CD14-positive monocyte (primary cell): ENCODE data around the gene UBIAD1. TPM values are rescaled to one million over a fixed set of nuclear protein-coding genes. Genes with fewer than 3 reads are reported as not detected.

Experiments
- DNase-seq, 3 donors: peaks; one replicate each; pipeline ENCODE4 v3.0.0-alpha.2; 2011 to 2022
- H2AFZ ChIP-seq: 2 replicates; pipeline ENCODE4 v1.6.0; 2012; ENCODE audit warnings: mild to moderate bottlenecking, low read depth, low read length, inconsistent platforms; ENCODE audit not compliant: insufficient read depth, poor library complexity, severe bottlenecking
- H3K27ac ChIP-seq, 2 donors: 1 replicate in 1 of 2; 2 replicates in 1 of 2; pipeline ENCODE4 v1.5.1; 2012 to 2013; ENCODE audit warnings: low read length in 2 of 2, control low read depth in 1 of 2, inconsistent platforms in 1 of 2, low read depth in 1 of 2, mild to moderate bottlenecking in 1 of 2
- H3K27me3 ChIP-seq, 2 donors: one replicate each; pipeline versions ENCODE4 v1.6.0 to v1.6.1; 2011 to 2013; ENCODE audit warnings: low read length in 2 of 2; ENCODE audit not compliant: control insufficient read depth in 2 of 2, insufficient read depth in 2 of 2
- H3K36me3 ChIP-seq, 2 donors: replicated peaks in 1 of 2; 1 replicate in 1 of 2; 2 replicates in 1 of 2; pipeline versions ENCODE4 v1.5.1 to v1.6.1; 2012 to 2013; ENCODE audit warnings: low read length in 2 of 2, control low read depth in 1 of 2, inconsistent platforms in 1 of 2, mild to moderate bottlenecking in 1 of 2; ENCODE audit not compliant: insufficient read depth in 2 of 2, control insufficient read depth in 1 of 2
- H3K4me1 ChIP-seq, 2 donors: 1 replicate in 1 of 2; 2 replicates in 1 of 2; pipeline versions ENCODE4 v1.5.1 to v1.6.1; 2012 to 2013; ENCODE audit warnings: low read length in 2 of 2, control low read depth in 1 of 2, inconsistent platforms in 1 of 2, mild to moderate bottlenecking in 1 of 2, moderate library complexity in 1 of 2; ENCODE audit not compliant: insufficient read depth in 2 of 2, control insufficient read depth in 1 of 2
- H3K4me2 ChIP-seq: replicated peaks from 2 replicates; pipeline ENCODE3; 2012; ENCODE audit warnings: low read length, moderate library complexity, mild to moderate bottlenecking; ENCODE audit not compliant: poor library complexity, severe bottlenecking; ENCODE audit errors: extremely low read depth
- H3K4me3 ChIP-seq, 3 experiments: fragments of 200-600 bp in 1 of 3; sonication (generic) in 1 of 3; replicated peaks in 1 of 3; 1 replicate in 2 of 3; 2 replicates in 1 of 3; pipeline ENCODE4 v1.5.1; 2011 to 2013; ENCODE audit warnings: low read length in 3 of 3, mild to moderate bottlenecking in 3 of 3, control low read depth in 2 of 3, low read depth in 2 of 3, inconsistent platforms in 1 of 3, moderate library complexity in 1 of 3
- H3K79me2 ChIP-seq: 2 replicates; pipeline ENCODE4 v1.6.0; 2012; ENCODE audit warnings: mild to moderate bottlenecking, control low read depth, inconsistent platforms, low read length, moderate library complexity; ENCODE audit not compliant: insufficient read depth
- H3K9ac ChIP-seq: 2 replicates; pipeline ENCODE4 v1.6.0; 2017; ENCODE audit warnings: low read length, mild to moderate bottlenecking; ENCODE audit not compliant: insufficient read depth, poor library complexity, severe bottlenecking
- H3K9me3 ChIP-seq, 2 donors: replicated peaks in 1 of 2; 1 replicate in 1 of 2; 2 replicates in 1 of 2; pipeline versions ENCODE4 v1.5.1 to v1.6.1; 2012 to 2013; ENCODE audit warnings: low read length in 2 of 2, control low read depth in 1 of 2; ENCODE audit not compliant: control insufficient read depth in 1 of 2, insufficient read depth in 1 of 2
- H4K20me1 ChIP-seq: 2 replicates; pipeline ENCODE4 v1.6.0; 2012; ENCODE audit warnings: mild to moderate bottlenecking, low read length, control low read depth, moderate library complexity; ENCODE audit not compliant: insufficient read depth
- H3K27ac Mint-ChIP-seq, 7 donors: one replicate each; pipeline ENCODE4 v1.8.0; 2020; ENCODE audit warnings: mild to moderate bottlenecking in 7 of 7, mixed read lengths in 7 of 7, moderate library complexity in 6 of 7, inconsistent platforms in 2 of 7
- H3K27me3 Mint-ChIP-seq, 3 donors: one replicate each; pipeline ENCODE4 v1.8.0; 2021 to 2022; ENCODE audit warnings: low read depth in 3 of 3, mild to moderate bottlenecking in 3 of 3, mixed read lengths in 3 of 3, moderate library complexity in 3 of 3, inconsistent platforms in 1 of 3
- H3K36me3 Mint-ChIP-seq, 2 donors: one replicate each; pipeline ENCODE4 v1.8.0; 2020; ENCODE audit warnings: mixed read lengths in 2 of 2, inconsistent platforms in 1 of 2, mild to moderate bottlenecking in 1 of 2
- H3K4me1 Mint-ChIP-seq: one replicate; pipeline ENCODE4 v1.8.0; 2020; ENCODE audit warnings: mild to moderate bottlenecking, mixed read lengths
- H3K4me3 Mint-ChIP-seq, 2 donors: one replicate each; pipeline ENCODE4 v1.8.0; 2020; ENCODE audit warnings: mild to moderate bottlenecking in 2 of 2, mixed read lengths in 2 of 2, moderate library complexity in 1 of 2
- H3K9me3 Mint-ChIP-seq, 7 donors: one replicate each; pipeline ENCODE4 v1.8.0; 2020 to 2022; ENCODE audit warnings: mixed read lengths in 7 of 7, mild to moderate bottlenecking in 6 of 7, moderate library complexity in 6 of 7, inconsistent platforms in 2 of 7
- WGBS: methylation state at CpG from one replicate; pipeline ENCODE4 v1.1.5; 2013; ENCODE audit warnings: missing lambda C conversion rate; ENCODE audit not compliant: insufficient coverage; 5-methylcytosine and 5-hydroxymethylcytosine counted together
- intact Hi-C, 2 donors: fragments of 100-400 bp; cut with micrococcal nuclease; formaldehyde crosslinking; loops; one replicate each; pipeline versions ENCODE4 v1.15.0 to v1.15.1; 2023
- polyA plus RNA-seq, 3 donors: library from polyadenylated mRNA; depleted of rRNA in 1 of 3; unstranded in 2 of 3; stranded (reverse) in 1 of 3; fragments of 300-500 nt in 2 of 3; fragments of >200 nt in 1 of 3; fragmentation: Illumina TruSeq in 2 of 3; gene quantifications; 1 replicate in 2 of 3; 2 replicates in 1 of 3; pipeline ENCODE4 v1.2.3, GENCODE V29; 2012 to 2021
- TF ChIP-seq, protein P1 (sequence below): fragments of 200-600 bp; IDR thresholded peaks from one replicate; pipeline ENCODE4 v1.8.0; 2022; ENCODE audit warnings: antibody characterized with exemption, mild to moderate bottlenecking

Gene UBIAD1
- polyA plus RNA-seq, 3 donors, result 4.3 to 10.5 (median 9.8) TPM

DNA sequence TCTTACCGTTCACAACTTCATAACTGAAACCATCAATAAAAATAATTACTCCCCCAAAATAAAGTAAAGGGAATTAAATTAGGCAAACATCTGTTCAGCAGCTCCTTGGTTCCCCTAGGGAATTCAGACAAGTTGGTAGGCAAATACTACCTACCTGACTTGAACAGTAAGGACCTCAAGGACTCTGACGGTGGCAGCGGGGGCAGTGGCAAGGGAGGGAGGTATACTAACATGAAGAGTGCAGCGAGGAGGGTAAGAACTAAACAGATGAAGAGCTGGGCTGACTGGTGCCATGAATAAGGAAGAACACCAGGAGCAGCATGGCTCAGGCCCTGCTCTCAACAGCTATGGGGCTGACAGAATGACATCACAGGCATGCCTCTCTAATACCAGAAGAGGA lies 43.8 kb upstream of the UBIAD1 start:
- TF ChIP-seq, protein P1, sequence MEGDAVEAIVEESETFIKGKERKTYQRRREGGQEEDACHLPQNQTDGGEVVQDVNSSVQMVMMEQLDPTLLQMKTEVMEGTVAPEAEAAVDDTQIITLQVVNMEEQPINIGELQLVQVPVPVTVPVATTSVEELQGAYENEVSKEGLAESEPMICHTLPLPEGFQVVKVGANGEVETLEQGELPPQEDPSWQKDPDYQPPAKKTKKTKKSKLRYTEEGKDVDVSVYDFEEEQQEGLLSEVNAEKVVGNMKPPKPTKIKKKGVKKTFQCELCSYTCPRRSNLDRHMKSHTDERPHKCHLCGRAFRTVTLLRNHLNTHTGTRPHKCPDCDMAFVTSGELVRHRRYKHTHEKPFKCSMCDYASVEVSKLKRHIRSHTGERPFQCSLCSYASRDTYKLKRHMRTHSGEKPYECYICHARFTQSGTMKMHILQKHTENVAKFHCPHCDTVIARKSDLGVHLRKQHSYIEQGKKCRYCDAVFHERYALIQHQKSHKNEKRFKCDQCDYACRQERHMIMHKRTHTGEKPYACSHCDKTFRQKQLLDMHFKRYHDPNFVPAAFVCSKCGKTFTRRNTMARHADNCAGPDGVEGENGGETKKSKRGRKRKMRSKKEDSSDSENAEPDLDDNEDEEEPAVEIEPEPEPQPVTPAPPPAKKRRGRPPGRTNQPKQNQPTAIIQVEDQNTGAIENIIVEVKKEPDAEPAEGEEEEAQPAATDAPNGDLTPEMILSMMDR, result no peak
- intact Hi-C loops, result no loop called here
- Mint-ChIP-seq H3K4me3 (no peak overlapping the region), H3K27ac (peak overlapping the region in 1 of 7 donors; percentile 44), H3K9me3 (no peaks in the 10 kb centered on the region), H3K4me1 (no peaks in the 10 kb centered on the region), H3K27me3 (no peaks in the 10 kb centered on the region), H3K36me3 (peaks cover 79 to 91% of the 10 kb centered on the region in 2 donors)
- no peak overlapping the region for H3K4me2 ChIP-seq
- no peaks in the 10 kb centered on the region for H4K20me1 ChIP-seq
- no peak overlapping the region for H3K4me3 ChIP-seq
- WGBS, result 93% methylated on average over 3 of the region's 4 CpGs
- no peaks in the 10 kb centered on the region for H3K4me1 ChIP-seq
- H3K27ac ChIP-seq, result no peak overlapping the region
- H3K79me2 ChIP-seq, result no peaks in the 10 kb centered on the region
- no peak overlapping the region for H2AFZ ChIP-seq
- no peaks in the 10 kb centered on the region for H3K9me3 ChIP-seq
- H3K27me3 ChIP-seq, result no peaks in the 10 kb centered on the region
- H3K9ac ChIP-seq, result no peak overlapping the region
- no peak for DNase-seq
- H3K36me3 ChIP-seq, result peaks cover 84 to 94% of the 10 kb centered on the region in 2 donors

DNA sequence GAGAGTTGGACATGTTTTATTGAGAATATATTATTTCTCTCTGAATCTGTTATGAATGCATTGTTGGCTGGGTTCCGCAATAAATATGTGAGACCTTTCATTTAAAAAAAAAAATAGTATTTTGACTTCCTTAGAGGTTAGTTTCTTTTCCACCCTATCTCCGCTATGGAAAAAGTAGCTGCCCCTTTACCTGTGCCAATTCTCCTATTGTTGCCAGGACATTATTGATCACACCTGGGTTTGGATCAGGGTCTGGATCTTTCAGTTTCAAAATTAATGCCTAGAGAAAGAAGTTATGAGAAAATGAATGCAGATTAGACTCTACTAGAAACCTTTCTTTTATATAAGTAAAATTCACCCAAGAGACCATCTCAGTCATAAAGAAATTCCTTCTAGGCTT lies 39.8 kb upstream of the UBIAD1 start:
- H4K20me1 ChIP-seq, result no peaks in the 10 kb centered on the region
- intact Hi-C loops, result no loop called here
- TF ChIP-seq, protein P1, result no peak
- H3K79me2 ChIP-seq, result no peaks in the 10 kb centered on the region
- H3K36me3 Mint-ChIP-seq, result peaks cover 81 to 97% of the 10 kb centered on the region in 2 donors
- no peak overlapping the region for H3K27ac ChIP-seq
- H3K27ac Mint-ChIP-seq, result no peak overlapping the region
- H3K27me3 ChIP-seq, result no peaks in the 10 kb centered on the region
- H2AFZ ChIP-seq, result no peak overlapping the region
- H3K4me1 Mint-ChIP-seq, result no peaks in the 10 kb centered on the region
- H3K27me3 Mint-ChIP-seq, result no peaks in the 10 kb centered on the region
- H3K4me3 Mint-ChIP-seq, result no peak overlapping the region
- no peaks in the 10 kb centered on the region for H3K9me3 ChIP-seq
- H3K9me3 Mint-ChIP-seq, result no peaks in the 10 kb centered on the region
- DNase-seq, result no peak
- WGBS, result no CpG with 5 or more reads among the region's 2 CpGs
- peaks cover 93 to 100% of the 10 kb centered on the region in 2 donors for H3K36me3 ChIP-seq
- H3K9ac ChIP-seq, result no peak overlapping the region
- no peak overlapping the region for H3K4me3 ChIP-seq
- H3K4me1 ChIP-seq, result no peaks in the 10 kb centered on the region
- no peak overlapping the region for H3K4me2 ChIP-seq
